Stimulated activated naive CD8-positive, alpha-beta T cell treated with anti-CD3 and anti-CD28 coated beads, Interleukin-15, Interleukin-2, amounts not matched to agents 100 U/mL and 50 U/mL, for 24 hours (primary cell): ENCODE results near the gene DNPH1.

Experiments
- ATAC-seq: fragments of 150-1000 bp; cut with Tn5 transposase; one replicate; pipeline ENCODE4 v1.10.0; 2021
- DNase-seq: peaks from one replicate; pipeline ENCODE4 v3.0.0; 2021

The DNPH1 gene

DNA sequence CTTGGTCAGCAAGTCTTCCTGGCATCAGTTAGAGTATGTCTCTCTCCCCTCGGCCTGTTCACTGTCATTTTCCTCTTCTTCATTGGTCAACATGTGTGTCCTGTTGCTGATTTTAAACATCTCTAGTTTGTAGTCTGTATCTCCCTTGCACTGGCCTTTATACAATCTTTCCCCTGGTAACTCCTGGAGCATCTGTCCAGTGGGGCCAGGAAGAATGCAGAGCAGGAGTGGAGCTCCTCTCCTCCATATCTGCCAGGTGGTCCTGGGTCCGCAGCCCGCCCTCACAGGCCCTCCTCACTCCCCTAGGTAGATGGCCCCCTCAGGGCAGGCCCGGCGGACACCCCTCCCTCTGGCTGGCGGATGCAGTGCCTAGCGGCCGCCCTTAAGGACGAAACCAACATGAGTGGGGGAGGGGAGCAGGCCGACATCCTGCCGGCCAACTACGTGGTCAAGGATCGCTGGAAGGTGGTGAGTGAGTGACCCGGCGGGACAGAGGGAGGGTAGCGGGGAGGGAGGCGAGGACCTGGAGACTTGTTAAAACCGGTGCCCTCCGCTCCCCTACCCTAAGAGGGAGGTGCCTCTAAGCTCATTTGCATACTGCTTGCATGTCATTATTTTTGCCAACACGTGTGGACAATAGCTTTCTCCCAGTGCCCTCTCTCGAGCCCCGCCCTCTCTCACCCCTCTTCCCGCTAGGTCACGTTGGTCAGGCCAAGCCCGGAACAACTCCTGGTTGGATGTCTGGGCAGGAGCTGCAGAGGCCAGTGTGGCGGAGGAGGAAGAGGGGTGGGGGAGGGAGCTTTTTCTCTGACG, 17.2 kb upstream of the DNPH1 start:
- ATAC-seq: peak; percentile 17
- peak; percentile 39 for DNase-seq

DNA sequence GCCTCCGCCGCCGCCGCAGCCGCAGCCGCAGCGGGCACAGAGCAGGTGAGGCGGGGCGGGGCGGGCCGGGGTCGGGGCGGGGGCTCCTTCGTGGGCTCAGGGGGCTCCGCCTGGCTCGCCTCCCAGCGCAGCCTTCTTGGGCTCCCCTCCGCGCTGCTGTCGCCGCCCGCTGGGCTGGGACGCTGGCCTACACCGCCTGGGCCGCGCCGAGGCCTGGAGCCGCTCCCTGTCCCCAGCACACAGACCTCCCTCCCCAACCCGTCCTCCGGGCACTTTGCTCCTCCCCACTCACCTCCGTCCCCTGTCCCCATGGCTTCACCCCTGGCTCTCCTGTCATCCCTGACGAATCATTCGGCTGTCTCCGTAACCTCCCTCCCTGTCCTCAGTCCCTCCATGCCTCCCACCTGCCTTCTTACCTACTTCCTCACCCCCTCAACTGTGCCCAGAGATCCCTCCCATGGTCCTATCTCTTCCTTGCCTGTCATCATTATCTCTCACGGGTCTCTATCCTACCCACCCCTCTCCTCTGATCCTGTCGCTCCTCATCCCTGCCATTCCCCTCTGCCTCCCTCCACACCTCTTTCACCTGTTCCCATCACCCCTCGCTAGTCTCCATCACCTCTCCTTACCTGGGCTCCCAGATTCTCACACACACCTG, 14.5 kb upstream of the DNPH1 start:
- ATAC-seq: no peak
- no peak for DNase-seq

DNA sequence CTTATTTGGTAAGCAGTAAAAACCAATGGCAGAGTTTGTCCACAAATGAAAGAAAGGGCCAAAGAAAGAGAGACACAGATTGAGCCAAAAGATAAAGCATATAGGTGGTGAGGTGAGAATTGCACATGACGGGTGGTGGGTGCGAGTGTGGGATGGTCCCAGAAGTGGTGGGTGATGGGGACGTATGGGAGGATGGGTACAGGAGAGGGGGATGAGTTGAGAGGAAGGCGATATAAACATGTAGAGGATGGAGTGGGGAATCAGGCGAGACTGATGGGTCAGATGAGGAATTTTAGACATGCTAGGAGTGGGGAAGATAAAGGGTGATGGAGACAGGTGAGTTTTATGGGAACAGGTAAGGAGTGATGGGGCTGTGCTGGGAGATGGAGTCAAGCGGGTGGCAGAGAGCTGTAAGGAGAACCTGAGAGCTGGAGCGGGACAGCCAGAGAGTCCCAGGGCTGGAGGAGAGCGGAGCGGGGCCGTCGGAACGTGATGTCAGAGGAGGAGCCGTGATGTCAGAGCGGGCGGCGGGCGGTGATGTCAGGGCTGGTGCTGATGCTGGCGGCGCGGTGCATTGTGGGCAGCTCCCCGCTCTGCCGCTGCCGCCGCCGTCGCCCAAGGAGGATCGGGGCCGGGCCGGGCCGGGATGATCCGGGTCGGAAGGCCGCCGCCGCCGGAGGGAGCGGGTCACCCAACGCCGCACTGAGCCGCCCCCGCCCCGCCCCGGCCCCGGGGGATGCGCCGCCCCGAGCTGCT, 13.8 kb upstream of the DNPH1 start, which contains the start of gene TTBK1:
TSS of gene TTBK1 (plus strand) at position 574 of the 756 bp plus-strand sequence. CDS start 3,180 bp downstream, outside the sequence.
- DNase-seq: peak; percentile 39

DNA sequence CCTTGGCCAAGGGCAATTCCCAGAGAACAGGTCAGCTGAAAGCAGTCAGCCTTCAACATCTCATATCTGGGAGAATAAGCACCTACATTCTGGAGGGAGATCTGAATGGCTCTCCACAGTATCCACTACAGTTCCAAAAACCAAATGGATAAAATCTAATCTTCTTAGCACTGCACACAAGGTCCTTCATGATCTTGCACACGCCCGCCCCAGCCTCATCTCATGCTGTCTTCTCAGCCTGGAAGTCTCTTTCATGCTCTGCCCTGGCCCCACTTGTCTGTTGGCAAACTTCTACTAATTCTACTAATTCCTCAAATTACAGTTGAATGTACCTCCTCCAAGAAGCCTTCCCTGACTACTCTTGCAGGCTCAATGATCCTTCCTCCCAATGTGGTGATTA, 12.2 kb upstream of the DNPH1 start:
- ATAC-seq: no peak
- DNase-seq: no peak

More for the DNA sequence above, 13.8 kb upstream of the DNPH1 start, which contains the start of gene TTBK1:
- ATAC-seq: no peak

DNA sequence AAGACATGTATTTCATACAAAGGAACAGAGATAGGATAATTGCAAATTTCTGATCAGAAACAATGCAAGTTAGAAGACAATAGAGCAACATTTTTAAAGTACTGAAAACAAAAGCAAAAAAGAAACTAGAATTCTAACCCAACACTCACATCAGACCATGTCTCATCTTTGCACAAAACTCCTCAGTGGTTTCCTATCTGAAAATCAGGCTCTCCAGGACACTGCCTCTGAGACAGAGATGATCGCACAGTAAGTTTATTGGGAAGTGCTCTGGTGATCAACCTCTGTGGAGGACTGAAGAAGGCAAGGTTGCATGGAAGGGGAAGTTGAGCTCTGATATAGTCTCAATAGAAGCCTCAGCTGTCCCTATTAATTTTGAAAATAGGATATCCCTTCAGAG, 11.7 kb upstream of the DNPH1 start:
- ATAC-seq (no peak), DNase-seq (no peak)

DNA sequence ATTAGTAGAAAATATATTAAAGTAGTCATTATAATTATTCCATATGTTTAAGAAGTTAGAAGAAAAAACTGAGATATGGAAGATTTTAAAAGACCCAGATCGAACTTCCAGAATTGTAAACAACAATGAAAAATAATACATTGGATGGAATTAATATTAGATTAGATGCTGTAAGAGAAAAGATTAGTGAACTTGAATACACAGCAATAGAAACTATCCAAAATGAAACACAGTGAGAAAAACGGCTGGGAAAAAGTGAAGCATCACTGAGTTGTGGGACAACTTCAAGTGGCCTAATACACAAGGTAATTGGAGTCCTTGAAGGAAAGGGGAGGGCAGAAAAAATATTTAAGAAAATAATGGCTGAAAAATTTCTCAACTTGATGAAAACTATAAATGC, 9.8 kb upstream of the DNPH1 start:
- no peak for DNase-seq
- ATAC-seq: no peak

DNA sequence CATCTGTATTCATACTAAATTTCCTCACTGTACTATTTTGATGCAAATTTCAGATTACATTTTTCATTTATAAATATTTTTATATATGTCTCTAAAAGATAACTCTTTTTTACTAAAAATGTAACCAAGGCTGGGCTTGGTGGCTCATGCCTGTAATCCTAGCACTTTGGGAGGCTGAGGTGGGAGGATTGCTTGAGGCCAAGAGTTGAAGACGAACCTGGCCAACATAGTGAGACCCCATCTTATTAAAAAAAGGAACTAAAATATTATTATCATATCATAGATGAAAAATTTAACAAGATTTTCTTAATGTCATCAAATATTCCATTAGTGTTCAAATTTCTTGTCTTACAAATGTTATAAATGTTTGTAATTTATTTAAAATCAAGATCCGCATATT, 6.6 kb upstream of the DNPH1 start:
- DNase-seq: no peak
- no peak for ATAC-seq

DNA sequence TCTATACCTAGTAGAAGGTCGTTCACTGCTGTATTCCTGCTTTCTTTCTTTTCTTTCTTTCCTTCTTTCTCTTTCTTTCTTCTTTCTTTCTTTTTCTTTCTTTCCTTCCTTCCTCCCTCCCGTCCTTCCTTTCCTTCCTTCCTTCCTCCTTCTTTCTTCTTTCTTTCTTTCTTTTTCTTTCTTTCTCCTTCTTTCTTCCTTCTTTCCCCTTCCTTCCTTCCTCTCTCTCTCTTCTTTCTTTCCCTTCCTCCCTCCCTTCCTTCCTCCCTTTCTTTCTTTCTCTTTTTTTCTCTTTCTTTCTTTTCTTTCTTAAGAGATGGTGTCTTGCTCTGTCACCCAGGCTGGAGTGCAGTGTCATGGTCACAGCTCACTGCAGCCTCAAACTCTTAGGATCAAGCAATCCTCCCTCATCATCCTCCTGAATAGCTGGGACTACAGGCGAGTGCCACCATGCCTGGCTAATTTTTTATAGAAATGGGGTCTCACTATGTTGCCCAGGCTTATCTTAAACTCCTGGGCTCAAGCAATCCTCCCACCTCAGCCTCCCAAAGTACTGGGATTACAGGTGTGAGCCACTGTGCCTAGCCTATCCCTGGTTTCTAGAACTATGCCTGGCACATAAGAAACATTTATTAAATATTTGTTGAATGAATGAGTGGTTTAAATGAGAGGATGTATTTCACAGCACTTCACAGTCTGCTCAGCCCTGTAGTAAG, 2.6 kb upstream of the DNPH1 start:
- DNase-seq (no peak), ATAC-seq (no peak)

DNA sequence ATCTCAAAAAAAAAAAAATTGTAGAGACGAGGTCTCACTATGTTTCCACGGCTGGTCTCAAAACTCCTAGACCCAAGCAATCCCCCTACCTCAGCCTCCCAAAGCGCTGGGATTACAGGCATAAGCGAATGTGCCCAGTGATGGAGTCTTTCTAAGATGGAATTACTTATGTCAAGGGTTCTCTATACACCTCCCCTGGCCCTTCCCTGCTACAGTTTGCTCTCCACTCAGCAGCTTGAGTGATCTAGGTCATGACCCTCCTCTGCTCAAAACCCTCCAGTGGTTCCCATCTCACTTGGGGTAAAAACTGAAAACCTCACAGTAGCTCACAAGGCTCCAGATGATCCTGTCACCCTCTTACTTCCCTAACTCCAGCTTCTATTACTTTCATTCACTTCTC, 1.8 kb upstream of the DNPH1 start:
- no peak for DNase-seq
- ATAC-seq: no peak

DNA sequence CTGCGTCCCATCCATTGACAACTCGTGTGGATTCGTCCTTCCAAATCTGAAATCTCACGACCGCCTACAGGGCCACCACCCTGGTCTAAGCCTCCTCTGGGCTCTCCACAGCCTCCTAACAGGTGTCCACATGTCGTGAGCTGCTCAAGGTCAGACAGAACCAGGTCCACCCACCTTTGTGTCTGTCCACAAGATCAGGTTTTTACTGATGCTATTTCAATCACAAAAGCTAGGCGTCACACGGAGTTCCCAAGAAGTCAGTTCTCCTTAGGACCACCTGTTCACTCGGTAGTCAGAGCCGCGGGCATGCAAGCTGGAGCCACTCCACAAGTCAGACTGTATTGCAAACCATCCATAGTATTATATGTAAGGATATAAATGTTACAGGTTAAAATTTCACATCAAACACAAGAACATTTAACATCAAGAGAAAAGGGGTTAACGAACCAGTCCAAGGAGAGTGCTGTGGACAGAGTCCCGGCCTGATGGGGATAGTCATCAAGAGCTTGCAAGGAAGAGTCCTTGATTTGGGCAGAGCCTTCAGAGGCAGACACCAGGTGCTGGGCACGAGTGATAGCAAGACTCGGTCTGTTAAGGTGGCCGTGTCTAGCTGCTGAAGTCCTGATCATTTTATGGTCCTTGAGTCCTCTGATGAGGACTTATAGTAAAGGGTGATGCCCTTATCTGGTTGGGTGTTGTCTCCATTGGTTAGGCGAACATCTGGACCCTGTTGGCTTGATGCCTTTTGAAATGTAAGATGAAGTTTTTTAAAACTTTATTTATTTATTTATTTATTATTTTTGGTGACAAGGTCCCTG, 731 bp upstream of the DNPH1 start:
- no peak for ATAC-seq
- DNase-seq: no peak

DNA sequence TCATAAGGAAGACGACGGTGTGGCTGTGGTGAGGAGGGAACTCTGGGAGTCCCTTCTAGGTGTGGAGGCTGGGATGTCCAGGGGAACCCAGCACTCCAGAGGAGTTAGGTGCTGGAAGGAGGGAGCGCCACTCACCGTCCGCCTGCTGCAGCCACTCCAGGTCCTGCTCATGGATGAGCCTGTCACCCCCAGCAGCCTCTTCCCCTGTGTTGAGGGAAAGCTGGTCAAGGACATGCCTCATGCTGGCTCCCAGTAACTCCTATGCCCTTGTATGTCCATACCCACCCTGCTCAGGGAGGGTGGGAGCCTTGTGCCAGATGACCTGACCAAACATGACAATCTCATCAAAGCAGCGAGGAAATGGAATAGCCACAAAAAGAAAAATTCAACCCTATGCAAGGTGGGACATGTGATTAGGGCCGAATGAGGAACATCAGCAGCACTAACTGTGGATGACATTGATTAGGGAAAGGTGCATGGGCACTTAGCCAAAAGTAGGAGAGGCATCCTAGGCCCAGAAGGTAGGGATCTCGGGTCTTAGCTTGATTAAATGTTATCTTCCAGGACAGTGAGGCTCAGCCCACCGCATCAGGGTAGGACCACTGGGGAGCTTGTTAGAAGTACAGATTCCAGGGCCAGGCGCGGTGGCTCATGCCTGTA, 3.0 kb downstream of the DNPH1 start:
- ATAC-seq (no peak), DNase-seq (no peak)

DNA sequence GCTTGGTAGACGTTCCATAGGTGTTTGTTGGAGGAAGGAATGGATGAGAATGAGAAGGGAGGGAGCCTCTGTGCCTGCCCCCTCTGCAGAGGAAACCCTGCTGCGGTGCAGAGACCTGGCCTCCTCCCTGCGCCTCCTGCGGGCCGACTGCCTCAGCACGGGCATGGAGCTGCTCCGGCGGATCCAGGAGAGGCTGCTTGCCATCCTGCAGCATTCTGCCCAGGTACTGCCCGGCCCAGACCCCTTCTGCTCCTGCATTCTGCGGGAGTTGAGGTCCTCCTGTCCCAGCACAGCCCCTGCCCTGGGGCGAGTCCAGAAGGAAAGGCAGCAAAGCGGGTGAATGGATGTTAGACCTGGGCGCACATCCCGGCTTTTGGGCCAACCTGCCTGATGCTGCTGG, 6.1 kb downstream of the DNPH1 start:
- no peak for DNase-seq
- ATAC-seq: no peak

DNA sequence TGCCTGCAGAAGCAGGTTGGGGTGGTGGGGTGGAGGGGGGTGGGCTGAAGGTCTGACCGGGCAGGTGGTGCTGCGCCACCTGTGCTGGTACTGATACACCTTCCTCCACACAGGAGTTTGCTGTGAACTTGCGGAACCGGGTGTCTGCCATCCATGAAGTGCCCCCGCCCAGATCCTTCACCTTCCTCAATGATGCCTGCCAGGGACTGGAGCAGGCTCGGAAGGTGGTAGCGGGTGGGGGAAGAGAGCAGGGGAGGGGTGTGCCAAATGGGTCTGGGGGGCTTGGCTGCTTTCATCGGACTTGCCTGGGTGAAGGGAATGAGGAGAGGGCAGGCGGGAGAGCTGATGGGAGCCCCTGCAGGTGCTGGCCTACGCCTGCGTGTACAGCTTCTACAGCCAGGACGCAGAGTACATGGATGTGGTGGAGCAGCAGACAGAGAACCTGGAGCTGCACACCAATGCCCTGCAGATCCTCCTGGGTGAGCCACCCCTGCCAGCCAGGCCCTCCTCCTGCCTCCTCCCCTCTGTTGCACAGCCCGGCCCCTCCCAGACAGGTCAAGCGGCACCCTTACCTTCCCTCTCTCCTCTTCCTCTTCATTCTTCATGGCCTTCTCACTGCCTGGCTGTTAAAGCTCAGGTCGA, 6.7 kb downstream of the DNPH1 start:
- ATAC-seq: no peak
- DNase-seq: no peak

DNA sequence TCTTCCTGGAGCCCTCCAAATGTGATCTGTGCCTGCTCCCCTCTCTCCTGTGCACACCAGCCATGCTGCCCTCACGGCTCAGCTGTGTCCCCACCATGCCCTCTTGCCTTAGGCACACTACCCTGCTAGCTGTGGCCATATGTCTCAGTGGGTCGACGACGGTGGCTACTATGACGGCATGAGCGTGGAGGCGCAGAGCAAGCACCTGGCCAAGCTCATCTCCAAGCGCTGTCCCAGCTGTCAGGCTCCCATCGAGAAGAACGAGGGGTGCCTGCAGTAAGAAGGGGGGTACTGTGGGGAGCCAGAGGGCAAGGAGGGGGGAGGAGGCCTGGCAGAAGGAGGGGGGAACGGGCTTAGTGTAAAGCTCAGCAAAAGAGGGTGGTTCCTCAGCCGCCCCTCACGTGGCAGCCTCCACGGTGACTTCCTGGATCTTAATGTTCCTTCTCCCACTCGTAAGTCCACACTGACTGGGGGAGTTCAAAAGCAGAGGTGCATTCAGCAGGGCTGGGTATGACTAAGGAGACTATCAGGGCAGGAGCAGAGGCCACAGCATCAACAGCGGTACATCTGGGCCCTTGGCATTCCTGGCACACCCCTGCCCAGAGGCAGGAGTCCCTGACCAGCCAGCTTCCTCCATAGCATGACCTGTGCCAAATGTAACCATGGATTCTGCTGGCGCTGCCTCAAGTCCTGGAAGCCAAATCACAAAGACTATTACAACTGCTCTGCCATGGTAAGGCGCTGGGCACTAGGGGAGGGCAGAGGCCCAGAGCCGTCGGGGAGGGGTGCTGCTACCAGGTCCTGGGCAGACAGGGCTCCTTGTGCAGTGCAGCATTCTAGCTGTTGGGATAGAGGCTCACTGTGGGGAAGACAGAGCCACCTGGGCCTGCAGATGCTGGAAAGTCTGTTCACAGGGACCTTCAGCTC, 8.0 kb downstream of the DNPH1 start:
- DNase-seq: no peak

DNA sequence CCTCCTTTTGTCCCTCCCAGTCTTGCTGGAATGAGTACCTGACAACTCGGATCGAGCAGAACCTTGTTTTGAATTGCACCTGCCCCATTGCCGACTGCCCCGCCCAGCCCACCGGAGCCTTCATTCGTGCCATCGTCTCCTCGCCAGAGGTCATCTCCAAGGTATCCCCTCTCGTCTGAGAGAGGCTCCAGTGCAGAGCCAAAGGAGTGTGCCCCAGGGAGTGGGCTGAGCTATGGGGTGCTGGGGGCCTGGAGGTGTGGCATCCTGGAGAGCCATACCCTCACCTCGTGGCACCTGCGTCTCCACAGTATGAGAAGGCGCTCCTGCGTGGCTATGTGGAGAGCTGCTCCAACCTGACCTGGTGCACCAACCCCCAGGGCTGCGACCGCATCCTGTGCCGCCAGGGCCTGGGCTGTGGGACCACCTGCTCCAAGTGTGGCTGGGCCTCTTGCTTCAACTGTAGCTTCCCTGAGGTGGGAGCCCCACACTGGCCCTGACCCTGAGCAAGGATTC, 8.8 kb downstream of the DNPH1 start:
- no peak for DNase-seq
- ATAC-seq: no peak

More for the DNA sequence above, 8.0 kb downstream of the DNPH1 start:
- no peak for ATAC-seq

DNA sequence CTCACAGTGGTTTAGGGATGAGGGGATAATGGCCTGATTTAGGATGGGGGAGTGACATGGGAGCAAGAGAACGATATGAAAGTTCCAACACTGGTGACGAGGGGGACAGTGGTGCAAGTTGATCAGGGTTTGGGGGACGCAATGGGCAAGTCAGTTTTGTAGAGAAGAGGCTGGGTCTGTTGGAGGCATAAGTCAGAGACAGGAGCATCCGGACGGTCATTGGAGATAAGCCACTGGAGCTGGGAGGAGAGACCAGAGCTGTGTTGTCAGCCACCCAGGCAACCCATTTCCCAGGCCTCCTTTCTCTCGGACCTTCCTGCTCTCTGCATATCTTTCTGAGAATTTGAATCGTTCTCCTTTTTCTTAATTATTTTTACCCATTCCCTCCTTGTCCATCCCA, 9.5 kb downstream of the DNPH1 start:
- ATAC-seq (no peak), DNase-seq (no peak)

DNA sequence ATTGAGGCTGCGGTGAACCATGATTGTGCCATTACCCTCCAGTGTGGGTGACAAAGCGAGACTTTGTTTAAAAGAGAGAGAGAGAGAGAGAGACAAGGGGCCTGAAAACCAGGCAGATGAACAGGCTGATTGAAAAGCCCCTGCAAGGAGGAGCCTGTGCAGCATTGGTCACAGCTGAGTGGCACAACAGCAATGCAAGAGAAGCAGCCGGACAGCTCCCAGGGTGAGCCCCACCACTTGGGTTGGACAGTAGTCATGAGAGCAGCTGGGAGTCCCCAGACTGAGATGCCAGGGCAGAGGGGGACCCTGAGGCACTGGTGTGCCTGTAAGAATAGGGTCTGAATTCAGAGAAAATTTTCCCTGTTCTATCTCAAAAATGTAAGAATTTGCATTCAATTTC, 10.2 kb downstream of the DNPH1 start:
- ATAC-seq (no peak), DNase-seq (no peak)

DNA sequence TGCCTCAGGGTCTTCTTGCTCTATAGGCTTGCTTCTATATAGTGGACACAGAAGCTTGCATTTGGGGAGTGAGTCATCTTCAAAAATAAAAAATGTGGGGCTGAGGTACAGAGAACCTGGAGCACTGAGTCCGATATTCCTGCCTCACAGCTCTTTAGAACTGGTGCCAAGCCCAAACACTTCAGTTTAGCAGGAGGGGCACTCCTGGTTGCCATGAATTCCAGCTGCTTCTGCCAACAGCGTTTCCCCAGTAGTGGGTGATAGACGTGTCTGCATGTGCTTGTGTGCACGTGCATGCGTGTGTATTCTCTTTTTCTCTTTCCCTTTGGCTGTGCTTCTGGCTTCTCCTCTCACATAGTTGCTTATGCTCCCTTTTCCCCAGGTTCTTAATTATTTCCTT, 11.9 kb downstream of the DNPH1 start:
- DNase-seq (no peak), ATAC-seq (no peak)

DNA sequence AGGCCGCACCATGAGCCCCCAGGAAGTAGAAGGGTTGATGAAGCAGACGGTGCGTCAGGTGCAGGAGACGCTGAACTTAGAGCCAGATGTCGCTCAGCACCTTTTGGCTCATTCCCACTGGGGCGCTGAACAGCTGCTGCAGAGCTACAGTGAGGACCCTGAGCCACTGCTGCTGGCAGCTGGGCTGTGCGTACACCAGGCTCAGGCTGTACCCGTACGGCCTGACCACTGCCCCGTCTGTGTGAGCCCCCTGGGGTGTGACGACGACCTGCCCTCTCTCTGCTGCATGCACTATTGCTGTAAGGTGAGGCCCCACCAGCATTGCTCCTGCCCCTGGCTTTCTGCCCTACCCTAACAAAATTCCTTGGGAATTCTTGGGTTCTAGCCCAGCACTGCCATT, 13.1 kb downstream of the DNPH1 start:
- ATAC-seq: no peak

More for the DNA sequence above, 13.1 kb downstream of the DNPH1 start:
- no peak for DNase-seq
